Ovary (tissue), 9 donors: ENCODE measurements around the gene CYTH2. TPM values are rescaled to one million over a fixed set of nuclear protein-coding genes. Genes with fewer than 3 reads are reported as not detected.

Experiments used
- DNase-seq, 5 donors: peaks; one replicate each; pipeline ENCODE4 v3.0.0-alpha.2; 2019 to 2020
- H3K27ac ChIP-seq, 2 donors: fragments of 200-600 bp; one replicate each; pipeline versions ENCODE4 v1.5.1 to v1.8.0; 2019 to 2022
- H3K27me3 ChIP-seq: fragments of 200-600 bp; one replicate; pipeline ENCODE4 v1.8.0; 2022
- H3K36me3 ChIP-seq: fragments of 200-600 bp; sonication (generic); one replicate; pipeline ENCODE4 v1.5.1; 2019
- H3K4me1 ChIP-seq: one replicate; pipeline ENCODE4 v1.8.1; 2013; ENCODE audit warnings: mild to moderate bottlenecking, moderate library complexity; ENCODE audit not compliant: insufficient read depth
- H3K4me3 ChIP-seq: fragments of 200-600 bp; sonication (generic); one replicate; pipeline ENCODE4 v1.5.1; 2017
- H3K9me3 ChIP-seq, 2 donors: fragments of 200-600 bp in 1 of 2; sonication (generic) in 1 of 2; one replicate each; pipeline versions ENCODE4 v1.5.1 to v1.8.1; 2013 to 2019; ENCODE audit warnings: mild to moderate bottlenecking in 1 of 2, moderate library complexity in 1 of 2
- EP300 ChIP-seq: sonication (generic); formaldehyde crosslinking; IDR thresholded peaks from one replicate; pipeline ENCODE4 v1.6.1; 2017; ENCODE audit warnings: antibody characterized with exemption
- POLR2A ChIP-seq: fragments of 450-650 bp; IDR thresholded peaks from one replicate; pipeline ENCODE4 v1.6.1; 2017; ENCODE audit warnings: antibody characterized with exemption, mild to moderate bottlenecking, moderate library complexity
- WGBS, 3 donors: extraction: QIAGEN DNeasy Blood & Tissue Kit in 1 of 3; methylation state at CpG; one replicate each; pipeline versions ENCODE4 v1.1.5 to v1.1.7; 2013 to 2017; 5-methylcytosine and 5-hydroxymethylcytosine counted together
- intact Hi-C, 4 donors: fragments of 100-400 bp; cut with DNase I; formaldehyde crosslinking; loops; one replicate each; pipeline versions ENCODE4 v1.11.0 to v1.15.1; 2022 to 2023
- polyA plus RNA-seq, 2 donors: library from polyadenylated mRNA; stranded (reverse); fragments of 200-250 nt in 1 of 2; fragments of 350-450 nt in 1 of 2; fragmentation: Illumina TruSeq in 1 of 2; extraction: RNeasy Lipid Tissue Mini Kit (QIAGEN cat#74804) in 1 of 2; gene quantifications; one replicate each; pipeline ENCODE4 v1.2.3, GENCODE V29; 2013 to 2014
- total RNA-seq, 7 donors: library from RNA; depleted of rRNA in 2 of 7; stranded (reverse); fragments of >200 nt in 2 of 7; fragmentation: NEBNext Ultra II Directional in 3 of 7; extraction: Animal tissue kit (Norgen Biotek cat#: 25700) in 3 of 7; gene quantifications; one replicate each; pipeline versions ENCODE4 v1.1.0 to v1.2.4, GENCODE V29; 2016 to 2023
- TF ChIP-seq, protein P1 (sequence below), 3 donors: fragments of 450-650 bp in 2 of 3; fragments of 200-600 bp in 1 of 3; IDR thresholded peaks; one replicate each; pipeline versions ENCODE4 v1.5.1 to v1.8.0; 2016 to 2022; ENCODE audit warnings: antibody characterized with exemption in 3 of 3, mild to moderate bottlenecking in 1 of 3
- donor health status: DM: no; HTN: no; CAD: no; lungs with moderate emphysema.
- donor health status: DM: no; HTN: no; CAD: no.
- donor health status: Bipolar disorder and iron deficiency.
- donor health status: DM: yes; HTN: yes; CAD: no.
- donor health status: DM: no; HTN: no; CAD: no.
- donor health status: DM: yes; HTN: yes; CAD: no.

CYTH2 gene
- total and polyA plus RNA-seq, 9 donors: 27.6 to 66.5 (median 49.4) TPM

- WGBS, 3 donors: 70 to 78% (median 72%) methylated on average over 6 of the region's 6 CpGs
- DNase-seq: no peak
- TF ChIP-seq POLR2A (no peak), EP300 (no peak)
- TF ChIP-seq, protein P1, sequence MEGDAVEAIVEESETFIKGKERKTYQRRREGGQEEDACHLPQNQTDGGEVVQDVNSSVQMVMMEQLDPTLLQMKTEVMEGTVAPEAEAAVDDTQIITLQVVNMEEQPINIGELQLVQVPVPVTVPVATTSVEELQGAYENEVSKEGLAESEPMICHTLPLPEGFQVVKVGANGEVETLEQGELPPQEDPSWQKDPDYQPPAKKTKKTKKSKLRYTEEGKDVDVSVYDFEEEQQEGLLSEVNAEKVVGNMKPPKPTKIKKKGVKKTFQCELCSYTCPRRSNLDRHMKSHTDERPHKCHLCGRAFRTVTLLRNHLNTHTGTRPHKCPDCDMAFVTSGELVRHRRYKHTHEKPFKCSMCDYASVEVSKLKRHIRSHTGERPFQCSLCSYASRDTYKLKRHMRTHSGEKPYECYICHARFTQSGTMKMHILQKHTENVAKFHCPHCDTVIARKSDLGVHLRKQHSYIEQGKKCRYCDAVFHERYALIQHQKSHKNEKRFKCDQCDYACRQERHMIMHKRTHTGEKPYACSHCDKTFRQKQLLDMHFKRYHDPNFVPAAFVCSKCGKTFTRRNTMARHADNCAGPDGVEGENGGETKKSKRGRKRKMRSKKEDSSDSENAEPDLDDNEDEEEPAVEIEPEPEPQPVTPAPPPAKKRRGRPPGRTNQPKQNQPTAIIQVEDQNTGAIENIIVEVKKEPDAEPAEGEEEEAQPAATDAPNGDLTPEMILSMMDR (IDR thresholded peaks at IDR 0.05): no peak
- H3K4me1 ChIP-seq: no peaks in the 10 kb centered on the region
- no peak overlapping the region for H3K4me3 ChIP-seq
- intact Hi-C loops: no loop called here
- no peaks in the 10 kb centered on the region for H3K36me3 ChIP-seq
- peaks cover 3 to 18% of the 10 kb centered on the region in 2 donors for H3K9me3 ChIP-seq
- H3K27ac ChIP-seq: no peak overlapping the region
- H3K27me3 ChIP-seq: no peaks in the 10 kb centered on the region
Observed at GRCh38 chr19:48530770-48531169, 61.6 kb downstream of the CYTH2 start.

Other genes with a start within 250 kb of the CYTH2 start
- gene CARD8, start 213.5 kb upstream of the CYTH2 start, total RNA-seq: 10 to 100 TPM; 10.0 to 36.0 (median 24.9) TPM
- gene CARD8, start 213.5 kb upstream of the CYTH2 start, polyA plus RNA-seq: 10 to 100 TPM; 20.8 to 48.0 TPM
- under 1 TPM in 5 of 7 donors, not detected in 2; 0.20 to 0.71 (median 0.67) TPM for gene ZNF114, start 199.3 kb upstream of the CYTH2 start, total RNA-seq
- 1 to 10 TPM in 1 of 2 donors, under 1 TPM in 1; 0.19 to 1.1 TPM for gene ZNF114, start 199.3 kb upstream of the CYTH2 start, polyA plus RNA-seq
- 100 to 1,000 TPM in 5 of 7 donors, 10 to 100 TPM in 2; 23.2 to 148 (median 120) TPM for gene EMP3, start 143.8 kb upstream of the CYTH2 start, total RNA-seq
- gene EMP3, start 143.8 kb upstream of the CYTH2 start, polyA plus RNA-seq: 100 to 1,000 TPM in 1 of 2 donors, 10 to 100 TPM in 1; 92.5 to 163 TPM
- 1 to 10 TPM; 3.3 to 9.7 (median 7.7) TPM for gene TMEM143, start 105.4 kb upstream of the CYTH2 start, total RNA-seq
- gene TMEM143, start 105.4 kb upstream of the CYTH2 start, polyA plus RNA-seq: 1 to 10 TPM; 4.1 to 6.0 TPM
- gene SYNGR4, start 105.0 kb upstream of the CYTH2 start, total RNA-seq: not detected
- gene SYNGR4, start 105.0 kb upstream of the CYTH2 start, polyA plus RNA-seq: not detected
- gene KDELR1, start 77.8 kb upstream of the CYTH2 start, total RNA-seq: 100 to 1,000 TPM in 6 of 7 donors, 10 to 100 TPM in 1; 94.0 to 202 (median 170) TPM
- 100 to 1,000 TPM; 180 to 333 TPM for gene KDELR1, start 77.8 kb upstream of the CYTH2 start, polyA plus RNA-seq
- gene GRIN2D, start 75.7 kb upstream of the CYTH2 start, total RNA-seq: under 1 TPM in 6 of 7 donors, not detected in 1; 0.10 to 0.32 (median 0.18) TPM
- gene GRIN2D, start 75.7 kb upstream of the CYTH2 start, polyA plus RNA-seq: under 1 TPM; 0.12 TPM
- 10 to 100 TPM; 16.5 to 41.9 (median 32.5) TPM for gene GRWD1, start 23.4 kb upstream of the CYTH2 start, total RNA-seq
- gene GRWD1, start 23.4 kb upstream of the CYTH2 start, polyA plus RNA-seq: 10 to 100 TPM in 1 of 2 donors, 1 to 10 TPM in 1; 9.5 to 14.8 TPM
- gene KCNJ14, start 13.8 kb upstream of the CYTH2 start, total RNA-seq: 1 to 10 TPM in 5 of 7 donors, under 1 TPM in 2; 0.48 to 2.2 (median 1.4) TPM
- under 1 TPM; 0.56 to 0.63 TPM for gene KCNJ14, start 13.8 kb upstream of the CYTH2 start, polyA plus RNA-seq
- 1 to 10 TPM in 1 of 7 donors, under 1 TPM in 6; 0.38 to 2.5 (median 0.50) TPM for gene LMTK3, start 42.5 kb downstream of the CYTH2 start, total RNA-seq
- under 1 TPM in 1 of 2 donors, not detected in 1; 0.27 TPM for gene LMTK3, start 42.5 kb downstream of the CYTH2 start, polyA plus RNA-seq
- gene SULT2B1, start 82.8 kb downstream of the CYTH2 start, total RNA-seq: under 1 TPM in 1 of 7 donors, not detected in 6; 0.20 TPM
- under 1 TPM in 1 of 2 donors, not detected in 1; 0.10 TPM for gene SULT2B1, start 82.8 kb downstream of the CYTH2 start, polyA plus RNA-seq
- gene SPACA4, start 137.4 kb downstream of the CYTH2 start, total RNA-seq: not detected
- not detected for gene SPACA4, start 137.4 kb downstream of the CYTH2 start, polyA plus RNA-seq
- 1 to 10 TPM in 5 of 7 donors, not detected in 2; 1.1 to 6.9 (median 1.5) TPM for gene FAM83E, start 145.7 kb downstream of the CYTH2 start, total RNA-seq
- under 1 TPM in 1 of 2 donors, not detected in 1; 0.16 TPM for gene FAM83E, start 145.7 kb downstream of the CYTH2 start, polyA plus RNA-seq
- 1,000 to 10,000 TPM; 2,699 to 8,435 (median 3,584) TPM for gene RPL18, start 149.8 kb downstream of the CYTH2 start, total RNA-seq
- 1,000 to 10,000 TPM; 1,780 to 6,110 TPM for gene RPL18, start 149.8 kb downstream of the CYTH2 start, polyA plus RNA-seq
- gene SPHK2, start 150.1 kb downstream of the CYTH2 start, total RNA-seq: 10 to 100 TPM; 12.3 to 37.2 (median 27.0) TPM
- 10 to 100 TPM in 1 of 2 donors, 1 to 10 TPM in 1; 2.9 to 24.5 TPM for gene SPHK2, start 150.1 kb downstream of the CYTH2 start, polyA plus RNA-seq
- gene DBP, start 168.0 kb downstream of the CYTH2 start, total RNA-seq: 10 to 100 TPM; 19.7 to 69.8 (median 34.6) TPM
- 10 to 100 TPM; 19.8 to 29.0 TPM for gene DBP, start 168.0 kb downstream of the CYTH2 start, polyA plus RNA-seq
- gene CA11, start 176.8 kb downstream of the CYTH2 start, total RNA-seq: 10 to 100 TPM; 14.9 to 52.5 (median 40.8) TPM
- gene CA11, start 176.8 kb downstream of the CYTH2 start, polyA plus RNA-seq: 10 to 100 TPM; 43.1 to 53.1 TPM
- 1 to 10 TPM in 6 of 7 donors, under 1 TPM in 1; 0.23 to 3.8 (median 2.2) TPM for gene NTN5, start 203.6 kb downstream of the CYTH2 start, total RNA-seq
- 1 to 10 TPM in 1 of 2 donors, under 1 TPM in 1; 0.55 to 1.4 TPM for gene NTN5, start 203.6 kb downstream of the CYTH2 start, polyA plus RNA-seq
- 1 to 10 TPM in 5 of 7 donors, not detected in 2; 1.0 to 2.5 (median 2.4) TPM for gene FUT2, start 226.6 kb downstream of the CYTH2 start, total RNA-seq
- under 1 TPM; 0.10 to 0.23 TPM for gene FUT2, start 226.6 kb downstream of the CYTH2 start, polyA plus RNA-seq